ENCODE data around the gene BRD3.

BRD3 gene

GRCh38 chr9:134035041-134036039 lies 32.5 kb downstream of the BRD3 start:
- DNase-seq, result no peak

- no peak for DNase-seq
These were observed 33.4 kb downstream of the BRD3 start for GRCh38 chr9:134034215-134035040.

GRCh38 chr9:134033516-134034214 lies 34.2 kb downstream of the BRD3 start:
- DNase-seq, result no peak

GRCh38 chr9:134032456-134033222 lies 35.2 kb downstream of the BRD3 start:
- DNase-seq, result no peak

GRCh38 chr9:134031783-134032182 lies 36.0 kb downstream of the BRD3 start:
- no peak for DNase-seq

GRCh38 chr9:134030821-134031470 lies 36.9 kb downstream of the BRD3 start:
- DNase-seq, result no peak

- no peak for DNase-seq
These were observed 38.3 kb downstream of the BRD3 start for GRCh38 chr9:134029248-134030226.

- no peak for DNase-seq
These were observed 39.1 kb downstream of the BRD3 start for GRCh38 chr9:134028575-134029247.

- DNase-seq, result no peak
These were observed 39.8 kb downstream of the BRD3 start for GRCh38 chr9:134028076-134028475.

GRCh38 chr9:134027561-134027960 lies 40.3 kb downstream of the BRD3 start:
- DNase-seq, result no peak

GRCh38 chr9:134026981-134027380 lies 40.8 kb downstream of the BRD3 start:
- no peak for DNase-seq

GRCh38 chr9:134026581-134026980 lies 41.2 kb downstream of the BRD3 start:
- no peak for DNase-seq

- no peak for DNase-seq
These were observed 42.0 kb downstream of the BRD3 start for GRCh38 chr9:134025606-134026541.

- DNase-seq, result peak; percentile 85
These were observed 42.8 kb downstream of the BRD3 start, which contains the start of gene BRD3OS for GRCh38 chr9:134024828-134025605. BRD3OS (plus strand) TSS chr9:134025481; CDS start chr9:134026748, 1,267 bp downstream.

GRCh38 chr9:134024214-134024792 lies 43.5 kb downstream of the BRD3 start:
- DNase-seq, result no peak

- no peak for DNase-seq
These were observed 52.9 kb downstream of the BRD3 start for GRCh38 chr9:134014946-134015345.

- no peak for DNase-seq
These were observed 56.4 kb downstream of the BRD3 start for GRCh38 chr9:134011401-134011800.

Measured in NCI-H1048 (cell line).